ENCODE measurements around the gene THSD4.

THSD4 gene

DNA sequence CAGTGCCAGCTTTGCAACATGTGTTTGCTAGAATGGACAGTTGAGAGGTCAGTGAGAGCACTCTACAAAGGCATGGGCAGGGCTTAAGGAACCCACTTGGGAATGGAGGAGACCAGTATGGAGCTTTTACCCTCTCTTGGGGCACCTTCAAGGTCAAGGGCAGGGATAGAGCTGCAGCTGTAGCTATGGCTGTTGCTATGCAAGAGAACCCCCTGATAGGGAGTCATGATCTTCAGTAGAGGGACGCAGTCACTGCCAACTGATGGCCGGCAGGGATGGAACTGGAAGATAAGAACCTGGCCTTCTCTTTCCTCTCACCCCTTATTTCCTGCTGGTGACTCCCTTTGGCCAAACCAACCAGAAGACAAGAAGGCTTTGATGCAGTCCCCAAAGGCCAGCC is 40.3 kb downstream of the THSD4 start:
- TF ChIP-seq, protein P1, sequence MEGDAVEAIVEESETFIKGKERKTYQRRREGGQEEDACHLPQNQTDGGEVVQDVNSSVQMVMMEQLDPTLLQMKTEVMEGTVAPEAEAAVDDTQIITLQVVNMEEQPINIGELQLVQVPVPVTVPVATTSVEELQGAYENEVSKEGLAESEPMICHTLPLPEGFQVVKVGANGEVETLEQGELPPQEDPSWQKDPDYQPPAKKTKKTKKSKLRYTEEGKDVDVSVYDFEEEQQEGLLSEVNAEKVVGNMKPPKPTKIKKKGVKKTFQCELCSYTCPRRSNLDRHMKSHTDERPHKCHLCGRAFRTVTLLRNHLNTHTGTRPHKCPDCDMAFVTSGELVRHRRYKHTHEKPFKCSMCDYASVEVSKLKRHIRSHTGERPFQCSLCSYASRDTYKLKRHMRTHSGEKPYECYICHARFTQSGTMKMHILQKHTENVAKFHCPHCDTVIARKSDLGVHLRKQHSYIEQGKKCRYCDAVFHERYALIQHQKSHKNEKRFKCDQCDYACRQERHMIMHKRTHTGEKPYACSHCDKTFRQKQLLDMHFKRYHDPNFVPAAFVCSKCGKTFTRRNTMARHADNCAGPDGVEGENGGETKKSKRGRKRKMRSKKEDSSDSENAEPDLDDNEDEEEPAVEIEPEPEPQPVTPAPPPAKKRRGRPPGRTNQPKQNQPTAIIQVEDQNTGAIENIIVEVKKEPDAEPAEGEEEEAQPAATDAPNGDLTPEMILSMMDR (IDR thresholded peaks at IDR 0.05): no peak

DNA sequence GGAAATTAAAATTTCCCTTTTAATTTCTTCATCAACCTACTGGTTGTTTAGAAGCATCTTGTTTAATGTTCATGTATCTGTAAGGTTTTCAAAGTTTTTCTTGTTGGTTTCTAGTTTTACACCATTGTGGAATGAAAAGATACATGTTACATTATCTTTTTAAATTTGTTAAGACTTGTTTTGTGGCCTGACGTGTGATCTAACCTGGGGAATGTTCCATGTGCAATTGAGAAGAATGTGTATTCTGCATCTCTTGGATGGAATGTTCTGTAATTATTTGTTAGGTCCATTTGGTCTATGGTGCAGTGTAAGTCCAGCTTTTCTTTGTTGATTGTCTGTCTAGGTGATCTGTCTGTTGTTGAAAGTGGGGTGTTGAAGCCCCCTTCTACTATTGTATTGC is 45.7 kb downstream of the THSD4 start:
- TF ChIP-seq, protein P1 (IDR thresholded peaks at IDR 0.05): no peak

DNA sequence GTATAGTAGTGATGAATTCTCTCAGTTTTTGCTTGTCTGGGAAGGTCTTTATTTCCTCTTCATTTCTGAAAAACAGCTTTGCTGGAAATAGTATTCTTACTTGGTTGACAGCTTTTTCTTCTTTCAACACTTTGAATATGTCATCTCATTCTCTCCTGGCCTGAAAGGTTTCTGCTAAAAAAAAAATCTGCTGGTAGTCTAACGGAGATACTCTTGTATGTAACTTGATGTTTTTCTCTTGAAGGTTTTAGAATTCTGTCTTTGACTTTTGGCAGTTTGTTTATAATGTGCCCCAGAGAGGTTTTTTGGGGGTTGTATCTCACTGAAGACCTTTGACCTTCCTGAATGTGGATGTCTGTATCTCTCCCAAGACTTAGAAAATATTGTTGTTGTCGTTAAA is 47.0 kb downstream of the THSD4 start:
- TF ChIP-seq, protein P1 (IDR thresholded peaks at IDR 0.05): no peak

DNA sequence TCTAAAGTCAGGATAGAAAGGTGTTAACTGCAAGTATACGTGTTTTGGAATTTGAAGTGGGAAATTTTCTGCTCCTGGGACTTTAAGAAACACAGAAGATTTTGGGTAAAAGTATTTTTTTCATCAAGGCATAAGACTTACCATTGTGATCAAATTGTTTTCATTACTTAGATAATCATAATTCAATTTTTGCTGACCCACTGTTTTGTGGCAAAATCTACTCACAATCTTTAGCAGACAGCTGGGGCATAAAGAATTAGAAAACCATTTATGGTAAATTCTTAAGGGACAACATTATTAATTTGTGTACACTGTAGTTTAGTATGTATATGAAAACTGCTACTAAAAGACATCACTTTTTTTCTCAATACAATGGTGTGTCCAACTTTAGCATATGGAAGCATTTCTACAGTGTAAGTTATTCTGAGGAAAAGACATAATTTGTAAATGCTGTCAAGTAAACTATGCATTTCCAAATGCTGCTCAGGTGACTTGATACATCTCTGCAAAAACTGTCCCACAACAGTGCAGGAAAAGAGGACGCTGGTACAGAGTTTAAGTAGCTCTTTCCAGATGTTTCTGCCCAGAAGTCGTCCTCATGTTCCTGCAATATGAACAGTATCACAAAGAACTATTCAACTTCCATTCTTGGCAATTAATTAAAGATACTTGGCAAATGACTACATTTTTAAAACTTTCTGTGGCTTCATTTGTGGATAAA is 52.3 kb downstream of the THSD4 start:
- TF ChIP-seq, protein P1 (IDR thresholded peaks at IDR 0.05): no peak

DNA sequence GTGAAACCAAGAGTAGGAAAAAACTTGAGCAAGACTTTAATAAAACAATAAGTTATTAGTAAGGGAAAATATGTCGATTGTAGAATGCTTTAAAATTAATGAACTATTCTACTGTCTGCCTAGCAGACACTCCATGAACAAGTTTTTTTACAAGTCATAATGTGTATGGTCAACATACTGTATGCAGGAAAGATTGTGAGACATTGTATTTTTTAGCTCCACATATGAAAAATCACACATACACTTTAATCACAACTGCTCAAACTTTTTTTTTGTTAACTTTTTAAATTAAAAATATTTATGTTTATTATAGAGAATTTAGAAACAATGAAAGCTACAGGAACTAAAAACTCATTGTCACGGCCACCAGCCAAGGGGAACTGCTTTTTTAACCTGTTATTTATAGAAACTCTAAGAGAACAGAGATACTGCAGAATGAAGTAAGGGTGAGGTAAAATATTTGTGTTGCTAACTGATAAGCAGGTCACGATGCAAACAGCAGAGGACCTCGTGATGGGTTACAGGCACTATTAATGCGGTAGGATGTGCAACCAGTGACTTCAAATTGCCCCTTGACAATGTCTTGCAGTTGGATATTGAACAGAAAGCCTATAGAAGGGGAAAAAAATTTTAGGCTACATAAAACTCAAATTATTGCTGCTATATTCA is 53.0 kb downstream of the THSD4 start:
- TF ChIP-seq, protein P1 (IDR thresholded peaks at IDR 0.05): no peak

GRCh38 chr15:71170163-71170562 is 54.9 kb downstream of the THSD4 start:
- TF ChIP-seq, protein P1 (IDR thresholded peaks at IDR 0.05): no peak

- TF ChIP-seq, protein P1 (IDR thresholded peaks at IDR 0.05): no peak
These were observed 55.9 kb downstream of the THSD4 start for GRCh38 chr15:71171195-71171594.

Data from LNCAP (cell line).